Stimulated activated CD4-positive, alpha-beta T cell treated with anti-CD3 and anti-CD28 coated beads, TNF-alpha, amount 100 ng/mL, for 48 hours (primary cell): Measurements from ENCODE around the gene MLST8.
"Not testable (repeated sequence)": the region's sequence is repeated elsewhere in the genome, so short reads cannot be mapped to it uniquely, and the experiment has no call there.

Experiments used
- DNase-seq, 3 donors: peaks; one replicate each; pipeline ENCODE4 v3.0.0-alpha.2; 2020; ENCODE audit warnings: low read depth in 3 of 3

MLST8 gene

DNA sequence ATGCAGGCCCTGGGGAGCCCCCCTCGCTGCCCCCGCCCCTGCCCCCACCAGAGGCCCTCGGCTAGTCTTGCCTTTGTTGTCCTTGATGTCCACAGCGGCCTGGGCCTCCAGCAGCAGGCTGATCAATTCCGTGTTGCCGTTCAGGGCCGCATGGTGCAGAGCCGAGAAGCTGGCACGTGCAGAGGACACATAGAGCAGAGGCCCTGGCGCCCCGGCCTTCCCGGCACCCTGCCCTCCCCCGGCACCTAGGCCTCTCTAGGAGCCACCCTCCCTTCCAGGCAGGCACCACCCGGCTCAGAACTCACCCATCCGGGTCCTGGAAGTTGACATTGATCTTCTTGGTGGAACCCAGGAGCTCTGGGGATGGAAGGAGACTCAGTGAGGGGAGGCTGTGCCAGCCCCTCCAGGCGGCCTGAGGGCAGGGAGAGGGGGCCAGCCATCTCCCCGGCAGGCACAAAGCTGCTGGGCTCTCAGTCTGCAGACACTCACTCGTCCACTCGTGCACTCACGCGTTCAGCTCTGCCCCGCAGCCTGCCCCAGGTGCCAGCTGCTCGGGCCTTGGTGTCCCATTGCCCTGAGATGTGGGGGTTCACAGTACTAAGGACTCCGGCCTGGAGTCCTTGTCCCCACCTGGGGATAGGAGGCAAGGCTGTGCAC is 15.1 kb upstream of the MLST8 start:
- no peak for DNase-seq

DNA sequence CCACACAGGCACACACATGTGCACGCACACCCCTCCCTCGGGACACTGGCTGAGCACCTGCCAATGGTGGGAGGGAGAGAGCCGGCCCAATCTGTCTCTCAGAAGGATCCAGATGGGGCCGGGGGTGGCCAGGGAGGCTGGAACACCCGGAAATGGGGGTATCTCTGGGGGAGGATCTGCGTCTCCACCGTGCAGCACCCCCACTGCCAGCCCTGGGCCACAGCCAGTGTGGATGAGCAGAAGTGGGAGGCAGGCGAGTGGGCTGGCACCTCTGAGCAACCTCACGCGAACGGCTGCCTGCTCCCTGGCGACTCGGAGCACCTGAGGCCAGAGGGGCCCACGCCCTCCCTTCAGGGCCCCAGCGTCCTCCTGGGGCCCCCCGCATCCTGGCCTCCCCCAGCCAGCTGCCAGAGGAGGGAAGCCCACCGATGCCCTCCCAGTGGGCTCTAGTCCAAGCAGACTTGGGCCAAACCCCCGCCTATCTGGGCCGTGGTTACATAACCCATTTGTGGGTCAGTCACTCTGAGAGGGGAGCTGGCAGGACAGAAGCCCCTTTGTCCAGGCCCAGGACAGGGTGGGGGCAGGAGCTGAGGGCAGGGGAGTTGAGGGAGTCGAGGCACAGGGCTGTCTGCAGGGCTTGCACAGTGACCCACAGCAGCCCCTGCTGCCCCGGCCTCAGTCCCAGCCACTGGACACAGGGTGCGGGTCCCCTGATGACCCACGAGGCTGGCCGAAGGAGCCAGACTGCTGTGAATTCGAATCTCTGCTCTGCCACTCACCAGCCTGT is 14.4 kb upstream of the MLST8 start:
- no peak for DNase-seq

DNA sequence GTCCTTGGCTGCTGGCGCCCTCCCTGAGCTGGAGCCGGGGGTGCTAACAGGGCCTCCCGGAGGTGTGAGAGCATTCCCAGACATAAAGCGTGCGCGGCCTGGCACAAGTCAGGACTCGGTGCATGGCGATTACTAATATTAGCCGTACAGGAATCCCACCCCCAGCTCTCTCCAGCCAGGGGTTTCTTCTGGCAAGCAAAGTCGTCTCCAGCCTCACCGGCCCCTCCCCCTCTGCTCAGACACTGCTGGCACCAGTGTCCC is 13.9 kb upstream of the MLST8 start:
- no peak for DNase-seq

DNA sequence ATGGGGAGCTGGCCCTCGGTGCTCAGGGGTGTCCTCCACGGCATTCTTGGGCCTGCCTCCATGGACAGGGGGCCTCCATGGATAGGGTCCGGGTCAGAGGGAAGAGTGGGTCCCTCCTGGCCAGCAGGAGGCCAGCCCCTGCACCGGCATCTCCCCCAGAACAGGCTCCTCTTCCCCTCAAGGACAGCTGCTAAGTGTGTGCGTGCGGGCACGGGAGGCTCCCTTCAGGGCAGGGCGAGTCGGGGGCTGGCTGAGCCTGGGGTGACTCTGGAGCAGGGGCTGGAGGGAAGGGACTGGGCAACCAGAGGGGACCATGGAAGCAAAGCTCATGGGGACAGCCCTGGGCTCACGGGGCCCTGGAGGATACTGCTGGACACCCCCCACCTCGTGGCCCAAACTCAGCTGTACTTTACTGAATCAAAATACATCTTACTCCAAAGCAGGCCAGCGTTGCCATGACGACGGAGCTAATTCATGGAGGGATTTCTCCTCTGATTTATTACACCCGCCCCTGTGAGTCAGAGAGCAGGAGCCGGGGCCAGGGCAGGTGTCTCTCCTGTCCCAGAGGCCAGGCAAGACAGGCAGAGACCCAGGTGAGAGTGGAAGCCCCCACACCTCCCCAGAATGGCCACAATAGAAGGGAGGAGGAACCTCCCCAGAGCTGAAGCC is 11.0 kb upstream of the MLST8 start:
- DNase-seq = no peak

DNA sequence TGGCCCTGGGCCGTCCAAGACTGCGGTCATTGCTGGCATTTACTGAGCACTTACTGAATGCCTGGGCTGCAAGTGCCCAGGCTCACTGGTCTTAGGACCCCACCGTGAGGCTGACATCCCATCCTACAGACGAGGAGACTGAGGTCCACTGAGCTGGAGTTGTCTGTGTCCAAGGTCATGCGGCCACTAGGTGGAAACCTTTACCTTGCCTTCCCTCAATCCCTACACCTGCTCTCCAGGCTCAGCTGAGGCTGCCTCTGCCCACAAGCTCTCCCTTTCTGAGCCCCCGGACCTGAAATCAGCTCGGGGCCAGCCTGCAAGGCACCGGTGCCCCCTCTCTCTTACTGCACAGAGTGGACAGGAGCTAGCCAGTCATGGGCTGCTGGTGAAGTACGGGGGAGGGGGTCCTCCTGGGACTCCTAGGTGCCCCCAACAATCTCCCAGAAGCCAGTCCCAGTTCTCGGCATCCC is 10.4 kb upstream of the MLST8 start:
- DNase-seq = no peak

DNA sequence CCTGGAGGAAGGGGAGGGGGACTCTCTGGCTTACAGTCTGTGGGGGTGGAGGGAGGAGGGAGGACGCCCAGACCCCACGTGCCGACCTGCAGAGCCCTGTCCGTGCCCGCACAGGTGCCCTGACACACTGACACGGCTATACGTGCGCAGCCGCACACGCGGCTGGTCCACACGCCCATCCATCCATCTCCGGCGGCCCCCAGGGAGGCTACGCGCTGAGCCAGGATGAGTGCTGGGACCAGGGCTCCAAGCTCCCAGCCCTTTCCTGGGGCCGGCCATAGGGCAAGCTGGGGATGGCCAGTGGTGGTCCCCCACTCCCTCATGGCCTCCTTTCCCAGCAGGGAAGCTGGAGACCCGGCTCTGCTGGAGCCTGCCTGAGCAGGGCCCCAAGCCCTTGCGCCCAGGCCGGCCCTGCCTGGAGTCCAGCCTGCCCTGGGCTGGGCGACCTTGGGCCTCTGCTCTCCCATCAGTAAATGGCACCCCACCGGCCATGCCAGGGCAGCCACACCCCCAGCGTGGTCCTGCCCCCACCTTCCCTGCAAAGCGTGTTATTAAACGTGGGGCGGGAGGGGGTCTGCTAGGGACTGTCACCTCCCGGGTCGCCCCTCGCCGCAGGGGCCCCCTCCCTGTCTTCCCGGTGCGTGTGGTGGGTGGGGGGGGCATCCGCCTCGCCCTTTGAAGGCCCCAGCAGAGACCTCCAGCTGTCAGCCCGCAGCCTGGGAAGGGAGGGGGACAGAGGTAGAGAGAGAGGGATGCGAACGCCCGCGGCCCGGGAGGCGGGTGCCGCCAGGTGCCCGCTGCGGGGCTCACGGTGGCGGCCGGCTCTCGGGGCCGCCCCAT is 9.7 kb upstream of the MLST8 start:
- no peak for DNase-seq

DNA sequence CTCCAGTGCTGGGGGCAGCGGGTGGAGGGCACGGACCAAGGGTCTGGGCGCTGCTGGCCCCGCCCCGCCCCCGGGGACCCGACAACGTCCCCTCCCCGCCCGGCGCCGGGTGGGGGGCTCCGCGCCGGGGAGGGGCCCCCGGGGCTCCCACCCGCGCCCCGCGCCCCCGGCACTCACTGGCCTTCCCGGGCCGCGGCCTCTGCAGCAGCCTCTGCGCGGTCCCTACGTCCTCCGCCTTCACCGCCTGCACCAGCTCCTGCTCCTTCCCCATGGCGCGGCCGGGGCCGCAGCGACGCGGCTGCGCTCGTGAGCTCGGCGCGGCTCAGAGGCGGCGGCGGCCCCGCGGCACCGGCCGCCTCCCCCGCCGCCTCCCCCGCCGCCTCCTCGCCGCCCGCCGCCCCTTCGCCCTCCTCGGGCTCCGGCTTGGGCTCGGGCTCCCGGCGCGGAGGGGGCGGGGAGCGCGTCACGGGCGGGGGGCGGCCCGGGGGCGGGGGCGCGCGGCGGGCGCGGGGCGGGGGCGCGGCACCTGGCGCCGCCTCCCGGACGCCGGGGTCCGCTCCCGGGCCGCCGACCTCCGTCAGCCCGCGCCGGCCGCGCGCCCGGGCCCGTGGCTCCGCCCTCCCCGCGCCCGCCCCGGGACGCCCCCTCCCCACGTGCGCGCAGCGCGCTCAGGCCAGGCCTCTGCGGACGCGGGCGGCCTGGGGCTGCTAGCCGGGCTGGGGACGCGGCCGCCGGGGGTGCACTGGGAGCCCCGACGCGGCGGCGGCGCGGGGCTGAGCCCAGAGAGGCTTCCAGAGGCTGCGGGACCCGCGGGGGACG is 8.9 kb upstream of the MLST8 start, which contains the start of gene CASKIN1:
Gene CASKIN1 (minus strand): TSS at position 444 of the 819 bp plus-strand sequence. CDS start 173 bp downstream, at position 271.
- no peak for DNase-seq

DNA sequence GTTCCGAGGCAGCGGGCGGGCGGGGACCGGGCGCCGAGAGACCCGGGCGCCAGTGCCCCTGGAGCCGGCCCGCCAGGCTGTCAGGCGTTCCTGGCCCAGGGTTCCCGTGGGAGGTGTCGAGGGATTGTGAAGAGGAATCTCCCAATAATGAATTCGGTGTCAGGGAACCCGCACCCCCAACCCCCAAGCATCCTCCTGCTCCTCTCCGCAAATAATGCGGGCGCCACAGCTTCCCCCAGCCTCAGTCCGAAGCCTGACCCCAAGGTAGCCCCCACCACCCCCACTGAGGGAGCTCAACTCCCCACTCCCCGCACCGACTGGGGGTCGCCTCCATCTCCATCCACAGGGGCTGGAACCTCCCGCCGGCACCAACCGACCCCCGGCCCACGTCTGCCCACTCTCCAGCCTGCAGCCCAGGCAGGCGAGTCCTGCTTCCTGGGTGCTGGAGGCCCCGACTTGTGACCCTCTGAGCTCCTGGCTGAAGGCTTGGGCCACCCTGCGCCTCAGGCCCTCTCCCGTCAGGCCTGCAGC is 8.2 kb upstream of the MLST8 start:
- DNase-seq = no peak

DNA sequence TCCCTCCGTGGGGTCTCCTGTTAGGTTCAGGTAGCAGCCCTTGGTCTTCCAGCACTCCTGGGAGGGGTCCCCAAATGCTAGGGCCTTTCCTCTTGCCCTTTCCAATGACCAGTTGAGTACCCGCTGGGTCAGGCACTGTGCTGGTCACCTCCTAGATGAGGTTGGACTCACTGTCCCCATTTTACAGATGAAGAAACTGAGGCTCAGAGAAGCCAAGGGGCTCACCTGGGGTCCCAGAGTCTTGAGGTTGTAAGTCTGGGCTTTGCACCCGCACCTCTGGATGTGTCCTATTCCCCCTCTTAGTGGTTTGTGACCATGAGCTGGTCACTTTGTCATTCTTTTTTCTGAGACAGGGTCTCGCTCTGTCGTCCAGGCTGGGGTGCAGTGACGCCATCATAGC is 7.5 kb upstream of the MLST8 start:
- no peak for DNase-seq

DNA sequence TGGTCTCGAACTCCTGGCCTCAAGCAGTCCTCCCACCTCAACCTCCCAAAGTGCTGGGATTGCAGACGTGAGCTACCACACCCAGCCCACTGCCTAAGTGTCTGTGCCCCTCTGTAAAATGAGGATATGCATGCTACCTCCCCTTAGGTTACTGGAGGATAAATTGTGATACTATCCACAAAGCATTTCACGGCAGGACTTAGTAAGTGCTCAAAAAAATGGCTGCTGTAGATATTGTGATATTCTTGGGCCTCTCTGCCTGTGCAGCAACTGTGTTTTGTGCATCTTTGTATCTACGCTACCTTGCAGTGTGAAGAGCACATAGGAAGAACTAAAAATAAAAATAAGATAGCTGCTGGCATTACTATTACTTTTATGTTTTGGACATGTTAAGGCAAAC is 7.0 kb upstream of the MLST8 start:
- no peak for DNase-seq

DNA sequence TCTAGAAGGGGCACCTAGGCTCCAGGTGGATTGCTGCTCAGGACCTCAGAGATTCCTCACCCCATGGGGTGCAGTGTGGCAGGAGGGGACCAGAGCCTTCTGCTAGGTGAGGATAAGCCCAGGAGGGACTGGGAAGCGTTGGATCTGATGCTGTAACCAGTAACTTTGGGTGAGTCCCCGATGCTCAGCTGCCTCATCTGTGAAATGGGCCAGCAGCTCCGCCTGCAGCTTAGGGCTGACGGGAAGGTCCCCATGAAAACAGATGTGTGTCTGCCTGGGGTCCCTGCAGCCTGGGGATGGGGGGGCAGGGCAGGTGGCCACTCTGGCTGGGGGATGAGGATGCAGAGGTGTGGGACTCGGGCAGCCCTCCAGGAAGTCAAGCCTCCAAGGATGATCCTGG is 6.2 kb upstream of the MLST8 start:
- no peak for DNase-seq

DNA sequence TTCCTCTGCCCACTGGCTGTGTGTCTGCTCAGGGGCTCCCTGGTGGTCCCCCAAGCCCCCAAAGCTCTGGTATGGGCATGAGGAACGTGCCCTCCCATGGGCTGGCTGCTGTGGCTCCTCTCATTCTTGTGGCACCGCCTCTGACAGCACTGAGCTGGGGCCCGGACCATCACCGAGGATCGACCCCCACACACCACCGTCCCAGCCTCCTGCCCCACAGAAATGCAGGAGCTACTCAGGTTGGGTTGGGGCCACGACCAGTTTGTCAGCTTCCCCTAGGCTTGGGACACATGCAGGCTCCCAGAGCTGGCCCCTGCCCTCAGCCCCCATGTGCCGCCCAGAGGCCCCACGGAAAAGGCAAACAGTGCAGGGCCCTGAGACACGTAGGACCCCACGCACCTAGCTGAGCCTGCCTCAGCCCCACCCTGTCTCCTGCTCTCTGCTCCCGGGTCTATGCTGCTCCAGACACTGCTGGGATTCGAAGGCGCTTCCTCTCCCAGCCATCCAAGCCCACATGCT is 5.6 kb upstream of the MLST8 start:
- DNase-seq = no peak

DNA sequence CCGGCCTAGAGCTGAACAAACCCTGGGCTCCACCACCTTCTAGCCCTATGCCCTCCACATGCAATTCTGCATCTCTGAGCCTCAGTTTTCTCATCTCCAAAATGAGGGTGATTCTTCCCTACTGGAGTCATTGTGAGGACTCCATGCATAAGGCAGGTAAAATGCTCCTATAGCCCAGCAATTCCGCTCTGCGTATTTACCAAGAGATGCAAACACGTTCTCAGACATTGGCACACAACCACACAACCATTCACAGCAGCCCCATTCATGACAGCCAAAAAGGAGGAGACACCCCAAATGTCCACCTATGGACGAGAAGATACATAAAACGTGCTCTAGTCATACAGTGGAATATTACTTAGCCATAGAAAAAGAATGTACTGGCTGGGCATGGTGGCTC is 4.9 kb upstream of the MLST8 start:
- DNase-seq = no peak

DNA sequence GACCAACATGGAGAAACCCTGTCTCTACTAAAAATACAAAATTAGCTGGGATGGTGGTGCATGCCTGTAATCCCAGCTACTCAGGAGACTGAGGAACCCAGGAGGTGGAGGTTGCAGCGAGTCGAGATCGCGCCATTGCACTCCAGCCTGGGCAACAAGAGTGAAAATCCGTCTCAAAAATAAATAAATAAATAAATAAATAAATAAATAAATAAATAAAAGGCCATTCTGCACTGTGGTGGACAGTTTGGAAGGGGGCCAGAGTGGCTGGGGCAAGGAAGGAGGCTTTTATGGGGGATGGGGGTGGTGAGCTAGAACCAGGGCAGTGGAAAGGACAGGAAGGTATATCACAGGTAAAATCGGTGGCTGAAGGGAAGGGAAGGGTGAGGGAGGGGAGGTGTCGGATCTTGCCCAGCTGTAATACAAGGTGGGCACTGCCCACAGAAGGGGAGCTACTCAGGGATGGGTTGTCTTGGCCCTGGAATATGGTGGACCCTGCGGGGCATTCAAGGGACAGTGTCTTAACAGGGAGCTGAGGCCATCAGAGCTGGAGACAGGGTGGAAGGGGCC is 2.0 kb upstream of the MLST8 start:
- DNase-seq = not testable (repeated sequence)

DNA sequence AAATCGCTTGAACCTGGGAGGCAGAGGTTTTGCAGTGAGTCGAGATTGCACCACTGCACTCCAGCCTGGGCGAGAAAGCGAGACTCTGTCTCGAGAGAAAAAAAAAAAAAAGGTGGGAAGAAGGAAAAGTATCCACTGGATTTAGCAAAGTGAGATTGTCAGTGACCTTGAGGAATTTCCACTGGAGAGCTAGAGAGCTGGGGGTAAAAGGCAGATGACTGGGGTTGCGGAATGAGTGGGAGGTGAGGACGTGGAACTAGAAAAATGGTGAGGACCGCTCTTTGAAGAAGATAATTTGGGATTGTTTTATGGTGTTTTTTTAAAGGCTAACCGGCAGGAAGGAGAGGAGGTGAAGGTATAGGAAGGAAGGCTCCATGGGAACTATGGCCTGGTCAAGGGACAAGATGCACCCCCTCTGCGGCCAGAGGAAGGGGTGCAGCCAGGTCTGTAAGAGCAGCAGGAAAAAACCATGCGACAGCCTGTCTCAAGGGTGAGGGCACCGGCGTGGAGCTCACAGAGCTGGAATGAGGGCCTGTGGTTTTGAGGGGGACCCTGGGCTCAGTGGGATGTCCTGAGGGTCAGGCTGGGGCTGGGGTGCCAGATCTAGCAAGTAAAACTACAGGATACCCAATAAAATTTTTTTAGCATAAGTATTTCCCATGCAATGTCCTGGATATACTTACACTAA is 694 bp upstream of the MLST8 start:
- no peak for DNase-seq

DNA sequence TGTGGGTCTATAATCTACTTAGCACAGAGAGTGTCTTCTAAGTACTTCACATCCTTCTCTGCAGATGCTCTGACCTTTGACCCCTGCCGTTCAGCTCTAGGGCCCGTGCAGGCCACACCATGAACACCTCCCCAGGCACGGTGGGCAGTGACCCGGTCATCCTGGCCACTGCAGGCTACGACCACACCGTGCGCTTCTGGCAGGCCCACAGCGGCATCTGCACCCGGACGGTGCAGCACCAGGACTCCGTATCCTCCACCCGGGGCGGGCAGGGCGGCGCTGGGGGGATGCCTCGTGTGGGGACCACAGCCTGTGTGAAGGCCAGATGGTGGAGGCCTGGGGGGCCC is 686 bp downstream of the MLST8 start:
- DNase-seq = no peak

DNA sequence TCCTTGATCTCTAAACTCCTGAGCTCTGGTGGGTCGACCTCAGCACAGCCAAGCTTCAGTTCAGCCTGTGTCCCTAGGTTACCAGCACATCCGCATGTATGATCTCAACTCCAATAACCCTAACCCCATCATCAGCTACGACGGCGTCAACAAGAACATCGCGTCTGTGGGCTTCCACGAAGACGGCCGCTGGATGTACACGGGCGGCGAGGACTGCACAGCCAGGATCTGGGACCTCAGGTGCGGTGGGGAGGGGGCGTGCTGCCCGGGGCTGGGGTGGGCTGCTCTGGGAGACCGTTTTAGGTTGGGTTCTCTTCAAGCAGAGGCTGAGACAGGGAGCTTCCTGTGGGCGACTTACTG is 1.1 kb downstream of the MLST8 start:
- no peak for DNase-seq

DNA sequence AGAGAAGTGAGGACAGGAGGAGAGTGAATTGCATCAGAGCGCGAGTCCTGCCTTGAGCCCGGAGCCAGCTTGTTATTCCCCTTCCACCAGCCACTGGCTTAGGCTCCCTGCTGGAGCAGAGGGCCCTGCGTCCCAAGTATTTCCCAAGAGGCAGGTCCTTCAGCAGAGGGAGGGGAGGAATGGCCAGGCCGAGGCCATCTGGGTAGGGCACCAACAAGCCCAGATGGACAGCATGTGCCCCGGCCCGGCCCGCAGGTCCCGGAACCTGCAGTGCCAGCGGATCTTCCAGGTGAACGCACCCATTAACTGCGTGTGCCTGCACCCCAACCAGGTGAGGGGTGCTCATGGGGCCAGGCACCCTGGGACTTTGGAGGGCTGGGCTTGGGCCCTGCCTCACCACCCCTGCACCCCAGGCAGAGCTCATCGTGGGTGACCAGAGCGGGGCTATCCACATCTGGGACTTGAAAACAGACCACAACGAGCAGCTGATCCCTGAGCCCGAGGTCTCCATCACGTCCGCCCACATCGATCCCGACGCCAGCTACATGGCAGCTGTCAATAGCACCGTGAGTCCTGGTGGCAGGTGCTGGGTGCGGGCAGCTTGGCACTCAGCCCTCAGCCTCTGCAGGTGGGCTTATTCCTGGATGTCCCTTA is 1.7 kb downstream of the MLST8 start:
- no peak for DNase-seq

DNA sequence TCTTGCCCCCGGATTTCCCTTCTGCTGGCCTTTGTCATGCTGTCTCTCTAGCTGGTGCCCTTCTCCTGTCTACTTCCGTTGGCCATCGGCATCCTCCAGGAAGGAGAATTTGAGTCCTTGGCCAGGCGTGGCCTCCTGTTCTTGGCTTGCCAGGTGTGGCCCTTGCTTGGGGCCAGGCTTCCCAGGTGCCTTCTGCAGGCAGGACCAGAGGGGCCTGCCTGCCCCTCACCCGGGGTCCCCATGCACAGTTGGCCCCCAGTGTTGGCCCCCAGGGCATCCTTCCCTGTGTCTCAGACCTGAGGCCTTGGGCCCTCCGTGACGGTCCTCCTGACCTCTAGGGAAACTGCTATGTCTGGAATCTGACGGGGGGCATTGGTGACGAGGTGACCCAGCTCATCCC is 2.6 kb downstream of the MLST8 start:
- no peak for DNase-seq

DNA sequence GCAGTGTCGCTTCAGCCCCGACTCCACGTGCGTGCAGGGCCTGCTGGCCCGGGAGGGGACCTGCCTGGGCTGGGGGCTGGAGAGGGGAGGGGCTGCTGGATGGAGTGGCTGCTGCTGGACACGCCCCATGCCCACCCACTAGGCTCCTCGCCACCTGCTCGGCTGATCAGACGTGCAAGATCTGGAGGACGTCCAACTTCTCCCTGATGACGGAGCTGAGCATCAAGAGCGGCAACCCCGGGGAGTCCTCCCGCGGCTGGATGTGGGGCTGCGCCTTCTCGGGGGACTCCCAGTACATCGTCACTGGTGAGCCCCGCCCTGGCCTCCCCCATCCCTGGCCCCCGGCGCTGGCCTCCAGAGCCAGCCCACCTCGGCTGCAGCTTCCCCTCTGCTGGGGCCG is 3.1 kb downstream of the MLST8 start:
- DNase-seq = no peak
